CD4-positive, alpha-beta T cell treated with Interleukin-4 for 1 hour (primary cell): ENCODE results near the gene SCN2A.

Experiments
- DNase-seq, 2 donors: peaks; one replicate each; pipeline ENCODE4 v3.0.0-alpha.2; 2020 to 2022

Gene SCN2A

DNA sequence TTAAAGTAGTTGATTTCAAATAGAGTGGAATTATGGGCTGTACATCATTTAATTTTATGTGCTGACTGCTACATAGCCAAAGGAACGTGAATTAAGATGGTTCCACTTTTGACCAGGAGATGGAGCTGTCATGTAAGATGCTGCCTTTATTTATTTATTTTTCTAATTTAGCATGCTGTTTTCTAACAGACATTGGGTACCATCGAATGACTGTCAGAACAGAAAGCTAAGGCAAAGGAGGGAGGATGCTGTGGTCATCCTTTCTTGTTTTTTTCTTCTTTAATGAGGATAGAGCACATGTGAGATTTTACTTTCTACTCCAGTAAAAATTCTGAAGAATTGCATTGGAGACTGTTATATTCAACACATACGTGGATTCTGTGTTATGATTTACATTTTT lies at the start of gene SCN2A:
SCN2A (plus strand) TSS at position 185 of the 400 bp plus-strand sequence. CDS start 56,410 bp downstream, outside the sequence.
- peak in 1 of 2 donors; percentile 2 for DNase-seq

DNA sequence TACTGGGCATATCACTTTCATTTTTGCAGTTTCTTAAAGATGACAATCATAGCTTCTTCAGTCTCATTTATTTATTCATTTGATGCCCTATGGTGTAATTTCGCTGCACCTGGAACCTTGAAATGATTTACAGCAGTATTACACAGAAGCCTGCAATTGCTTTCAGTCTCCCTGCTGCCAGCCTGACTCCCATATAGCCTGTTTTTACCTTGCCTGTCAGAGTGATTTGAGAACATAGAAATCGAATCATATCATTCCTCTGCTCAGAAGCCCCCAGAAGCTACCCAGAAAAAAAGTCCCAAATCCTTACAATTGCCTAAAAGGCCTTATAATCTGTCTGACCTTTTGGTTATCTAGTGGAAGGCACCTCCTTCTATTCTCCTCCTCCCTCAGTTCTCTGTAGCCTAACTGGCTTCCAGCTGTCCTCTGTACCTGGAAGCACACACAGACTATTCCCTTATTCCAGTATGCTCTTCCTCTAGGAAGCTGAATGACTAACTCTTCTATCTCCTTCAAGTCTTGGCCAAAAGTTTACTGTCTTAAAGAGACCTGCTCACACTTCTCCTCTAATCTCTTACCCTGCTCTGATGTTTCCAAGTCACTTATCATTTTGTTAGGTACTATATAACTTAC lies 48.0 kb upstream of the SCN2A start:
- DNase-seq, result no peak

- no peak for DNase-seq
Observed at GRCh38 chr2:165192729-165193128, 46.5 kb upstream of the SCN2A start.

- DNase-seq, result peak in 1 of 2 donors; percentile 13
Observed at GRCh38 chr2:165193178-165193777, 45.9 kb upstream of the SCN2A start.

- DNase-seq, result no peak
Observed at GRCh38 chr2:165196411-165196810, 42.8 kb upstream of the SCN2A start.

GRCh38 chr2:165197346-165197745 lies 41.9 kb upstream of the SCN2A start:
- no peak for DNase-seq

DNA sequence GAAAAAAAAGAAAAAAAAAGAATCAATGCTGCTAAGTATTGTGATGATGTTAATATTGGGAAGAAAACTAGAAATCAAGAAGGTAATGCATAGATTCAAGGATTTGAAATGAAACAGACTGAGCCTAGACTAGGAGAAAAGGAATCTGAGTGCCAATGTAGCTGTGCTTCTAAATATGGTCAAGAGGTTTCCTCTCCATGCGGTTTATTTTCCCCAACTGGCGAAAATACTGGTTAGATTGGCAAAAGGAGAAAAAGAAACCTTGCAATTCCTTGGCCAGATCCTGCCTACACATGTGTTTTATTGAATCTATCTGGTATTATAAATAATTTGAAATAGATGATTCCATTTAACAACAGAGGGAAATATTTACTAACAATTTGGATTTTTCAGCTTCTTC lies 41.0 kb upstream of the SCN2A start:
- DNase-seq, result no peak

DNA sequence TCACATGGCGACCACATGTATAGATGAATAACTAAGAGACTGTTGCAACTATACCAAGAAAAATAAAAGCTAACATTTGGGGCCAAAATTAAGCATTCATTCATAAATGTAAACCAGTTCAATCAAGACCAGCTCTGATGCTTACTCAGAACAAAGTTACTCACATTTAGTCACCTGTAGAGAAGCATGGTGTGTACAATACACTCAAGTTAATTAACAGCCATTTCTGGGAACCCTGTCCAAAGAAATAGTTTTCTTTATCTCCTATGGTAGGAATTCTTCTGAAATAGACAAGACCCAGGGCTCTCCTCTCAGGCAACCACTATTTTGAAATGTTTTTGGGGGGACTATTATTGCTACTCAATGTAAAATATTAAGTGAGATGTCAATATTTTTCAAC lies 37.0 kb upstream of the SCN2A start:
- no peak for DNase-seq

DNA sequence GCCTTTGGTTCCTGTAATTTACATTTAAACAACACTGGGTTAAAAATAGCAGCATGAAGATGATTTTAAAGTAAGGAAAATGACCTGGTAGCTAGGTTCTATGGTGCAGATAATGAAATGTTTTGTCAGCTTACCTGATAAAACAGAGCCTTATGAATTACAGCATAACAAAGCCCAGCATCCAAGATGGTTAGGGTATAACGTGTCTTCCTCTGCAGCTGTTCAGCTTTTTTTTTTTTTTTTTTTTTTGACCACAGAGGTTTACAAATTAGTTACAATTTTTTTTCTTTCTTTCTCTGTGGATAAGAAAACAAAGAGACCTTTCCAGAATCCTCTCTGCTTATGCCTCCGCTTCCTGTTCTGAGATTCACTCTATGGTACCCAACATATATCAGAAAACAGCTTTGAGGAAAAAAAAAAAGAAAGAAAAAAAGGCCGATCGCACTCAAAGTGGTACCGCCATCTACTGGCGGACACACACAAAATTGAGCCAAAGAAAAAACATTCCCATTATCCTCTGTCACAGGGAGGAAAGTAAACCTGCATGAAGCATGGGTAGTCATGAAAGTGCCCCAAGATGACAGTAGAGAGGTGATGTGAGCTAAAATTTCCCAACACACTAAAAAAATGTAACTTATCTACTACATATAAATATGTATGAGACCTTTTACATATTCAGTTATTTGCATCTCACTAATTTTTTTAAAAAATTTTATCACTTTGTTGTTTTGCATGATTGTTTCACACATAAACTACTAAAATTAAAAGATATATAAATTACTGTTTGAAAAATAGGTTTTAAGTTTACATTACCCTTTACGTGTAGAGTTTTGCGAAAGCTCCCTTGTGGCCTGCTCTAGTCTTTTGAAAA lies 35.3 kb upstream of the SCN2A start, which contains the start of gene SCN3A:
SCN3A (minus strand) TSS at position 362 of the 871 bp plus-strand sequence. CDS start 27,656 bp downstream, outside the sequence.
- DNase-seq, result no peak

DNA sequence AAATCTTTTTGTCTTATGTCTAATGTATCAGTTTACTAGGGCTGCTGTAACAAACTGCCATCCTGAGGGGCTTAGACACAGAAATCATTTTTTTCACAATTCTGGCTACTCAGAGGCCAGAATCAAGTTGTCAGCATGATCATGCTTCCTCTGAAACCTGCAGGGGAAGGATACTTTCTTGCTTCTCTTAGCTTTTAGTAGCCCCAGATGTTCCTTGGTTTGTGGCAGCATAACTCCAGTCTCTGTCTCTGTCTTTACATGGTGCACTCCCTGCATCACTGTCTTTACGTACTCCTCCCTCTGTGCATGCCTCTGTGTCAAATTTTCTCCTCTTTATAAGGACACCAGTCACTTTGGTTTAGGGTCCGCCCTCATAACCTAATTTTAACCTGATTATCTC lies 33.3 kb upstream of the SCN2A start:
- no peak for DNase-seq

DNA sequence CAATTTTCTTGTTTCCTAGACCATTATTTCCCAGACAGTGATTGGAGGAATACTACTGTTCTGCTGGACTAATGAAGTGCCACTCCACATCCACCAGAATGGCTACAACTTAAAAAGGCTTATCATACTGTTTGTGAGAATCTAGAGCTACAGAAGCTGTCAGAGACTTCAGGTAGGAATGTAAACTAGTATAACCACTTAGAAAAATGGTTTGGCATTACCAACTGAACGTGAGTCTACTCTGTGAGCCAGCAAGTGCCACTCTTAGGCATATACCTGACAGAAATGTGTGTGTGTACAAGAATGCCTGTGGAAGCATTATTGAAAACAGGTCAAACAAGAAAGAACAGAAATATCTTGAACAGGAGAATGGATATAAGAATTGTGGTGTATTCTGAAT lies 31.1 kb upstream of the SCN2A start:
- DNase-seq, result no peak

DNA sequence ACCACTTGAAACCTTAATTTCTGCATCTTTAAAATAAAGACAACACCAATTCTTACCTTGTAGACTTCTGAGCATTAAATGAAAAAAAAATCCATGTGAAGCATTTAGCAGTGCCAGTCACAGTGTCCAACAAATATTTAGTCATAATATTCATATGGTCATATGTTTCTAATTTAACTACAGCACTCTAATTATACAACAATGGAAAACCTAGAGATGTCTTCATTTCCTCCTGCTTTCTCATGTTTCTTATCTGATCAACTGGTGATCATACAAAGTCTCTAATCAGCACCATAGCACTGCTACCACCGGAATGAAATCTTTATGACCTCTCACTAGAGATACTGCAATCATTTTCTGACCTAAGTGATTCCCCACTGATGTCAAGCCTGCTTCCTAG lies 25.1 kb upstream of the SCN2A start:
- DNase-seq, result no peak

DNA sequence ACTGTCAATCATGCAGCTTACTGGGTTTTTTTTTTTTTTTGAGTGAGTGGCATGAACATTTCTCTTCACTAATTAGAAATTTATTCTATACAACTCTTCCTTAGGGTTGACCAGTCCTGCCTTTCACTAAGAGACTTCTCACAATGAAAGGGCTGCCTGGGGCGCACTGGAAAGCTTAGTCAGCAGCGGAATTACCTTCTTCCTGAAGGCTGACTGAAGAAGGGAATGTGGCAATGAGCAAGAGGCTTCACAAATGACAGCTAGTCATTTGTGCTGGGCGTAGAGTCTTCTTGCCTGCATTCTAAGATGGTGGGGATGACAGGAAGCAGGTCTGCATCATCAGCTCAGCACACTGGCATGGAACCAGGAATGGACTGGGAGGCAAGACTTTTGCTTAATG lies 19.7 kb upstream of the SCN2A start:
- DNase-seq, result no peak

- DNase-seq, result no peak
Observed at GRCh38 chr2:165224941-165225340, 14.3 kb upstream of the SCN2A start.

- DNase-seq, result no peak
Observed at GRCh38 chr2:165227571-165227970, 11.6 kb upstream of the SCN2A start.

- DNase-seq, result no peak
Observed at GRCh38 chr2:165237056-165237455, 2.2 kb upstream of the SCN2A start.

- no peak for DNase-seq
Observed at GRCh38 chr2:165238295-165238694, 919 bp upstream of the SCN2A start.

DNA sequence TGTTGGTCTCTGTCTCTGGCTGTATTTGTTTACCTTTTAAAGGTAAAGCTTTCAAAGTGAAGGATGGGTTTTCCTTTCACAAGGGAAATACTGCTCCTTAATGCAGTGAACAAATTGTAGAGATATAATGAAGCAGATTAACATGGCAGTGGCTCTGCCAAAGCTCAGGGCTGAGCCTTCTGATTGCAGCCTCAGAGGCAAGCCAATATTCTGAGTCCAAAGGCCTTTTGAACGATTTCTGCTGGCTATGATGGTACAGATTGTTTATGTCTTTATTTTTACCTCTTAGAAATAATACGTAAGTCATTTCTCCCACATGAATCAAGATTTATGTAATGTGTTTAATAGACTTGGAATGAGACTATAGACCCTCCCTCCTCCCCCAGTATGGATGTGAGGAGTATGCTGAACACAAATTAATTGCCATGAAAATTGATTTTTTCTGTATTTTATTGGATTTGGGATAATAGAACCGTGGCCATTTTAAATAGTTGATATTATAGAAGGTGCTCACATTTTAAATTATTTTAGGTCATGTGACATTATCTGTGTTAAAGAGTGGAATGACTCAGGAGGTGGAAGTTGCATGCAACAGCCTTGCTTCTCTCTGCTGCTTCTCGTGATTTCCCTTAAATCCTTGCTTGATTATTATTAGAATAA lies 772 bp downstream of the SCN2A start:
- no peak for DNase-seq

- DNase-seq, result no peak
Observed at GRCh38 chr2:165240916-165241315, 1.7 kb downstream of the SCN2A start.

DNA sequence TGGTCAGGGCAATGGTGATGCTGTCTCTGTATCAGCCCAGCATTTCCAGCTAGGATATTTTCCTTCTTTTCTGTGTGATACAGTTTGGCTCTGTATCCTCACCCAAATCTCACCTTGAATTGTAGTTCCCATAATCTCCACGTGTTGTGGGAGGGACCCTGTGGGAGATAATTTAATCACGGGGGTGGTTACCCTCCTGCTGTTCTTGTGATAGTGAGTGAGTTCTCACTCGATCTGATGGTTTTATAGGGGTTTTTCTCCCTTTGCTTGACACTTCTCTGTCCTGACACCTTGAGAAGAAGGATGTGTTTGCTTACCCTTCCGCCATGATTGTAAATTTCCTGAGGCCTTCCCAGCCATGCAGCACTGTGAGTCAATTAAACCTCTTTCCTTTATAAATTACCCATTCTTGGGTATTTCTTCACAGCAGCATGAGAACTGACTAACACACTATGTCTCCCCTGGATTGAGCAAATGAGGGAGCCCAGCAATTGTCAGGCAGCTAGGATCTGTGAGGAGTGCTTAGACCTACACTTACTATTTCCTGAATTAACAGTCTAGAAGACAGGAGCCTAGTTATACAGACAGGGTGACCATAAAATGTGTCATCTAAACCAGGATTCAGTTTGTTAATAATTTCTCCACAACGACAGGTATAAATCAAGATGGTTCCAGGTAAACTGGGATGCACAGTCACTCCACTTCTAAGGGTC lies 6.0 kb downstream of the SCN2A start:
- DNase-seq, result no peak

DNA sequence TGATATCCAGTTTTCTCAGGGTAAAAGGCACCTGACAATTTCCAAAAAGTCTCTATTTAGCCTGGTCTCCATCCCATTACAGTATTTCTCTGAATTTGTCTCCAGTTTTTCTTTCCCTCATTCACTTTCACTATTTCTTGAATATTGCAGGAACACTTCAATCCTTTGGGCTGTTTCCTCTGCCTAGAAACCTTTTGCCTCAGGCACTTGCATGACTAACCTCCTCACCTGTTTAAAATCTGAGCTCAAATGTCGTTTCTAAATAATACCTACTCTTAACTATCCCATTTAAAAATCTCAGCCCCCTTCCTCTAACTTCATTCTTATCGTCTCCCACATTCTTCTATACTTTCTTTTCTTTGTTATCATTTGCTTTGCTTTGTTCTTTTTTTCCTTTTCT lies 9.0 kb downstream of the SCN2A start:
- DNase-seq, result no peak

GRCh38 chr2:165251366-165251765 lies 12.2 kb downstream of the SCN2A start:
- DNase-seq, result no peak

GRCh38 chr2:165253178-165253577 lies 14.0 kb downstream of the SCN2A start:
- DNase-seq, result no peak
